Neural cell (in vitro differentiated cells): Measurements from ENCODE around the gene ETV3L. TPM values are rescaled to one million over a fixed set of nuclear protein-coding genes. Genes with fewer than 3 reads are reported as not detected.

Experiments
- H2AFZ ChIP-seq: fragments of 200-600, 300-800 bp; sonication (generic), shearing (Covaris generic); 2 replicates; pipeline ENCODE4 v1.6.0; 2014; ENCODE audit warnings: low read depth, mild to moderate bottlenecking, antibody characterized with exemption, low read length, moderate library complexity
- H3F3A ChIP-seq: fragments of 200-600 bp; shearing (Covaris generic); 2 replicates; pipeline ENCODE4 v1.6.1; 2016; ENCODE audit warnings: mild to moderate bottlenecking, moderate library complexity, mixed read lengths, antibody characterized with exemption, low read length; ENCODE audit not compliant: insufficient read depth, poor library complexity, severe bottlenecking
- H3K27ac ChIP-seq: fragments of 200-600, 300-800 bp; sonication (generic), shearing (Covaris generic); 2 replicates; pipeline ENCODE4 v1.5.1; 2014; ENCODE audit warnings: mild to moderate bottlenecking, low read length, moderate library complexity
- H3K27me3 ChIP-seq: fragments of 300-800, 200-600 bp; sonication (generic), shearing (Covaris generic); 2 replicates; pipeline ENCODE4 v1.6.0; 2014; ENCODE audit warnings: mild to moderate bottlenecking, low read depth, low read length, moderate library complexity; ENCODE audit not compliant: insufficient read depth
- H3K36me3 ChIP-seq: fragments of 300-800, 200-600 bp; sonication (generic), shearing (Covaris generic); 2 replicates; pipeline ENCODE4 v1.5.1; 2014; ENCODE audit warnings: mild to moderate bottlenecking, antibody characterized with exemption, low read length, moderate library complexity; ENCODE audit not compliant: insufficient read depth
- H3K4me2 ChIP-seq: fragments of 300-800, 200-600 bp; sonication (generic), shearing (Covaris generic); 2 replicates; pipeline ENCODE4 v1.6.0; 2014; ENCODE audit warnings: mild to moderate bottlenecking, low read length
- H3K4me3 ChIP-seq: fragments of 300-800, 200-600 bp; sonication (generic), shearing (Covaris generic); 2 replicates; pipeline ENCODE4 v1.5.1; 2014; ENCODE audit warnings: mild to moderate bottlenecking, low read length, moderate library complexity
- H3K79me2 ChIP-seq: fragments of 200-600 bp; shearing (Covaris generic); replicated peaks from 2 replicates; pipeline ENCODE4 v1.6.0; 2014; ENCODE audit warnings: mild to moderate bottlenecking, low read length, moderate library complexity; ENCODE audit not compliant: insufficient read depth
- H3K9ac ChIP-seq: fragments of 300-800, 200-600 bp; sonication (generic), shearing (Covaris generic); 2 replicates; pipeline ENCODE4 v1.6.1; 2016; ENCODE audit warnings: mild to moderate bottlenecking, low read length, mixed read lengths
- H3K9me2 ChIP-seq: fragments of 200-600 bp; shearing (Covaris generic); 2 replicates; pipeline ENCODE4 v1.6.1; 2016; ENCODE audit warnings: mild to moderate bottlenecking, low read length, mixed read lengths; ENCODE audit not compliant: insufficient read depth
- H3K9me3 ChIP-seq: fragments of 200-600, 300-800 bp; sonication (generic), shearing (Covaris generic); 2 replicates; pipeline ENCODE4 v1.6.1; 2016; ENCODE audit warnings: mild to moderate bottlenecking, mixed run types, low read length, moderate library complexity, mixed read lengths
- H4K20me1 ChIP-seq: fragments of 200-600 bp; shearing (Covaris generic); 2 replicates; pipeline ENCODE4 v1.6.1; 2016; ENCODE audit warnings: mild to moderate bottlenecking, mixed run types; ENCODE audit not compliant: insufficient read depth
- EP300 ChIP-seq: fragments of 450-650 bp; conservative IDR thresholded peaks from 2 replicates; pipeline ENCODE4 v1.6.1; 2014; ENCODE audit warnings: antibody characterized with exemption, mild to moderate bottlenecking, moderate library complexity; ENCODE audit not compliant: poor library complexity, severe bottlenecking
- EZH2 ChIP-seq: fragments of 200-600, 300-800 bp; shearing (Covaris generic), sonication (generic); IDR thresholded peaks from 2 replicates; pipeline ENCODE4 v1.6.1; 2014; ENCODE audit warnings: antibody characterized with exemption, low read length, borderline replicate concordance, mild to moderate bottlenecking; ENCODE audit not compliant: insufficient read depth, poor library complexity, severe bottlenecking
- MXI1 ChIP-seq: fragments of 450-650 bp; conservative IDR thresholded peaks from 2 replicates; pipeline ENCODE4 v1.6.1; 2014; ENCODE audit warnings: antibody characterized with exemption, mild to moderate bottlenecking; ENCODE audit not compliant: poor library complexity, severe bottlenecking
- POLR2AphosphoS5 ChIP-seq: IDR thresholded peaks from 2 replicates; pipeline ENCODE4 v1.6.1; 2012
- RAD21 ChIP-seq: fragments of 450-650 bp; conservative IDR thresholded peaks from 2 replicates; pipeline ENCODE4 v1.6.1; 2014; ENCODE audit warnings: antibody characterized with exemption, mild to moderate bottlenecking, moderate library complexity
- SMC3 ChIP-seq: fragments of 450-650 bp; conservative IDR thresholded peaks from 2 replicates; pipeline ENCODE4 v1.6.1; 2014; ENCODE audit warnings: antibody characterized with exemption, mild to moderate bottlenecking, moderate library complexity; ENCODE audit not compliant: poor library complexity
- TAF1 ChIP-seq: IDR thresholded peaks from 2 replicates; pipeline ENCODE4 v1.6.1; 2012; ENCODE audit warnings: low read depth
- polyA plus RNA-seq: library from polyadenylated mRNA; depleted of rRNA; stranded (reverse); fragments of >200 nt; gene quantifications from 2 replicates; pipeline ENCODE4 v1.2.3, GENCODE V29; 2014
- TF ChIP-seq, protein P1 (sequence below): fragments of 450-650 bp; IDR thresholded peaks from 2 replicates; pipeline ENCODE4 v1.5.1; 2014; ENCODE audit warnings: antibody characterized with exemption, mild to moderate bottlenecking, moderate library complexity; ENCODE audit not compliant: poor library complexity, severe bottlenecking
- TF ChIP-seq, protein P2 (sequence below): IDR thresholded peaks from 2 replicates; pipeline ENCODE4 v1.6.1; 2012; ENCODE audit warnings: borderline replicate concordance

The ETV3L gene
- polyA plus RNA-seq, 1 donor from 2014 or later: not detected

DNA sequence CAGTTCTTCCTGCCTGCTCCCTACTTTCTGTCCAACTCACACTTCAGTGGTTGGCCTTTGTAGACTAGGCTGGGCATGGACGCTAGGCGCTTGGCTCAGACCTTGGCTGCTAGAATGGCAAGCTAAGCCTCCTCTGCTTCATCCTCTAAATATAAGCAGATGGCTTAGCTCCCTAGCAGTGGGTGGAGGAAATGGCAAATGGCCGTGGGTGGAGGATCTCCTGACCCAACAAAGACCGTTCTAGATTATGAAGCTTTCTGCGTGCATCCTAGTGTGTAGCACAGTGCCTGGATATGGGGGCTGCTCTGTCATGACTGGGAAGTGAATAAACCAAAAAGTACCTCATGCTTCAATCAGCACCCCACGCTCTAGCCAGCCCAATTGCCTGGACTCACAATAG is 10.4 kb upstream of the ETV3L start:
- no peaks in the 10 kb centered on the region for H3K79me2 ChIP-seq
- H3K9ac ChIP-seq: no peak overlapping the region
- TF ChIP-seq SMC3 (no peak), EP300 (no peak), TAF1 (no peak), MXI1 (no peak), EZH2 (no peak), POLR2AphosphoS5 (no peak), RAD21 (no peak)
- TF ChIP-seq, protein P1, sequence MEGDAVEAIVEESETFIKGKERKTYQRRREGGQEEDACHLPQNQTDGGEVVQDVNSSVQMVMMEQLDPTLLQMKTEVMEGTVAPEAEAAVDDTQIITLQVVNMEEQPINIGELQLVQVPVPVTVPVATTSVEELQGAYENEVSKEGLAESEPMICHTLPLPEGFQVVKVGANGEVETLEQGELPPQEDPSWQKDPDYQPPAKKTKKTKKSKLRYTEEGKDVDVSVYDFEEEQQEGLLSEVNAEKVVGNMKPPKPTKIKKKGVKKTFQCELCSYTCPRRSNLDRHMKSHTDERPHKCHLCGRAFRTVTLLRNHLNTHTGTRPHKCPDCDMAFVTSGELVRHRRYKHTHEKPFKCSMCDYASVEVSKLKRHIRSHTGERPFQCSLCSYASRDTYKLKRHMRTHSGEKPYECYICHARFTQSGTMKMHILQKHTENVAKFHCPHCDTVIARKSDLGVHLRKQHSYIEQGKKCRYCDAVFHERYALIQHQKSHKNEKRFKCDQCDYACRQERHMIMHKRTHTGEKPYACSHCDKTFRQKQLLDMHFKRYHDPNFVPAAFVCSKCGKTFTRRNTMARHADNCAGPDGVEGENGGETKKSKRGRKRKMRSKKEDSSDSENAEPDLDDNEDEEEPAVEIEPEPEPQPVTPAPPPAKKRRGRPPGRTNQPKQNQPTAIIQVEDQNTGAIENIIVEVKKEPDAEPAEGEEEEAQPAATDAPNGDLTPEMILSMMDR: no peak
- TF ChIP-seq, protein P2, sequence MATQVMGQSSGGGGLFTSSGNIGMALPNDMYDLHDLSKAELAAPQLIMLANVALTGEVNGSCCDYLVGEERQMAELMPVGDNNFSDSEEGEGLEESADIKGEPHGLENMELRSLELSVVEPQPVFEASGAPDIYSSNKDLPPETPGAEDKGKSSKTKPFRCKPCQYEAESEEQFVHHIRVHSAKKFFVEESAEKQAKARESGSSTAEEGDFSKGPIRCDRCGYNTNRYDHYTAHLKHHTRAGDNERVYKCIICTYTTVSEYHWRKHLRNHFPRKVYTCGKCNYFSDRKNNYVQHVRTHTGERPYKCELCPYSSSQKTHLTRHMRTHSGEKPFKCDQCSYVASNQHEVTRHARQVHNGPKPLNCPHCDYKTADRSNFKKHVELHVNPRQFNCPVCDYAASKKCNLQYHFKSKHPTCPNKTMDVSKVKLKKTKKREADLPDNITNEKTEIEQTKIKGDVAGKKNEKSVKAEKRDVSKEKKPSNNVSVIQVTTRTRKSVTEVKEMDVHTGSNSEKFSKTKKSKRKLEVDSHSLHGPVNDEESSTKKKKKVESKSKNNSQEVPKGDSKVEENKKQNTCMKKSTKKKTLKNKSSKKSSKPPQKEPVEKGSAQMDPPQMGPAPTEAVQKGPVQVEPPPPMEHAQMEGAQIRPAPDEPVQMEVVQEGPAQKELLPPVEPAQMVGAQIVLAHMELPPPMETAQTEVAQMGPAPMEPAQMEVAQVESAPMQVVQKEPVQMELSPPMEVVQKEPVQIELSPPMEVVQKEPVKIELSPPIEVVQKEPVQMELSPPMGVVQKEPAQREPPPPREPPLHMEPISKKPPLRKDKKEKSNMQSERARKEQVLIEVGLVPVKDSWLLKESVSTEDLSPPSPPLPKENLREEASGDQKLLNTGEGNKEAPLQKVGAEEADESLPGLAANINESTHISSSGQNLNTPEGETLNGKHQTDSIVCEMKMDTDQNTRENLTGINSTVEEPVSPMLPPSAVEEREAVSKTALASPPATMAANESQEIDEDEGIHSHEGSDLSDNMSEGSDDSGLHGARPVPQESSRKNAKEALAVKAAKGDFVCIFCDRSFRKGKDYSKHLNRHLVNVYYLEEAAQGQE: no peak
- H3K36me3 ChIP-seq: no peaks in the 10 kb centered on the region
- no peak overlapping the region for H2AFZ ChIP-seq
- H3K4me3 ChIP-seq: no peak overlapping the region
- no peaks in the 10 kb centered on the region for H3K9me2 ChIP-seq
- H3K27ac ChIP-seq: no peak overlapping the region
- H3K27me3 ChIP-seq: no peaks in the 10 kb centered on the region
- no peaks in the 10 kb centered on the region for H3K9me3 ChIP-seq
- no peaks in the 10 kb centered on the region for H3F3A ChIP-seq
- H4K20me1 ChIP-seq: no peaks in the 10 kb centered on the region
- no peak overlapping the region for H3K4me2 ChIP-seq

DNA sequence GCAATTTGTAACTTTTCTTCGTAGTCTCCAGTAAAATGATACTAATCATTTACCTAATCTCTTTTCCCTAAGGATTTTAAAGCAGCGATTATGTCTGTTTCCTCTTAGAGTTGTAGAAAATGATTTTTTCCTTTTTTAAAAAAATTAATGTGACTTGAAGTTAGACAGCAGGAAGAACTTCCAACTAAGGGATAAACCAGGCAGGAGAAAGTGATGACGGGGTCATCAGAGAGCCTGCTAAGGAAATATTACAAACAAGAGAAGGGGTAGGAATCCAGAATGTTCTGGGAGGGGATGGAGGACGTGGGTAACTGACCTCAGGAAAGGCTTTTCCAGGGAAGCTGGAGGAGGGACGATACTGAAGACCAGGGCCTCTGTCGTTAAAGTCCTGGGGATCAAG is 8.8 kb upstream of the ETV3L start:
- Histone ChIP-seq H3K9me3 (no peaks in the 10 kb centered on the region), H3K4me3 (no peak overlapping the region), H3K79me2 (no peaks in the 10 kb centered on the region), H3K27ac (no peak overlapping the region), H4K20me1 (no peaks in the 10 kb centered on the region), H3K27me3 (no peaks in the 10 kb centered on the region), H2AFZ (no peak overlapping the region), H3K9ac (no peak overlapping the region), H3F3A (no peaks in the 10 kb centered on the region), H3K4me2 (no peak overlapping the region), H3K9me2 (no peaks in the 10 kb centered on the region), H3K36me3 (no peaks in the 10 kb centered on the region)
- TF ChIP-seq, protein P2: no peak
- TF ChIP-seq, protein P1: no peak
- no peak for TF ChIP-seq MXI1
- no peak for TF ChIP-seq TAF1
- no peak for TF ChIP-seq POLR2AphosphoS5
- no peak for TF ChIP-seq SMC3
- TF ChIP-seq RAD21: no peak
- no peak for TF ChIP-seq EP300
- TF ChIP-seq EZH2: no peak
